ENCODE results near the gene TMEM245. TPM values are rescaled to one million over a fixed set of nuclear protein-coding genes. Genes with fewer than 3 reads are reported as not detected.

TMEM245 gene
- total and polyA plus RNA-seq, 2 donors (not counting 3 experiments of a cell fraction or from before 2014, with no cell fraction given), result 44.2 to 48.0 TPM

- no TSS peak for BruUV-seq (replicated peaks)
- Histone ChIP-seq H3K4me1 (ENCODE audit: control insufficient read depth, extremely low read depth, insufficient read depth, low read length) (peaks cover 54% of the 10 kb centered on the region), H3K79me2 (ENCODE audit: control insufficient read depth, insufficient read depth, low read length) (peaks cover 70% of the 10 kb centered on the region), H3K27ac (ENCODE audit: insufficient read depth, low read depth, low read length) (peak overlapping the region; percentile 75), H3K9ac (replicated peaks; ENCODE audit: extremely low read depth, insufficient read depth, low read length) (peak overlapping the region; percentile 46), H3K9me3 (replicated peaks; ENCODE audit: control insufficient read depth, insufficient read depth, low read length) (no peaks in the 10 kb centered on the region), H3K36me3 (ENCODE audit: control insufficient read depth in 2 of 2, extremely low read depth in 1 of 2, insufficient read depth in 2 of 2, low read length in 2 of 2) (no peaks in the 10 kb centered on the region), H3K4me3 (replicated peaks in 1 of 3; ENCODE audit: insufficient read depth in 1 of 3, low read depth in 1 of 3, low read length in 3 of 3) (no peak overlapping the region), H3K4me2 (ENCODE audit: insufficient read depth, low read length) (peak overlapping the region; percentile 85), H3K9me1 (replicated peaks; ENCODE audit: control insufficient read depth, extremely low read depth, insufficient read depth, low read length) (no peaks in the 10 kb centered on the region), H2AFZ (ENCODE audit: low read depth, low read length) (no peak overlapping the region), H4K20me1 (replicated peaks; ENCODE audit: control insufficient read depth, extremely low read depth, insufficient read depth, low read length) (no peaks in the 10 kb centered on the region), H3K27me3 (ENCODE audit: control insufficient read depth in 2 of 2, insufficient read depth in 2 of 2, low read length in 2 of 2) (no peaks in the 10 kb centered on the region)
- ChIA-PET POLR2A (no interaction called here), CTCF (interaction anchor here (1.0 to 1.9 kb wide), 3 partner anchors 14 to 20 kb away, joined by 3 to 6 read pairs (median 3); no protein-coding TSS in a partner anchor)
- no peak for FAIRE-seq
- TF ChIP-seq GATA2 (IDR thresholded peaks at IDR 0.05; ENCODE audit: insufficient read depth, insufficient read length, low read depth, low read length) (no peak), POLR2A (IDR thresholded peaks at IDR 0.05; ENCODE audit: low read depth, low read length) (no peak), JUN (IDR thresholded peaks at IDR 0.05; ENCODE audit: borderline replicate concordance, insufficient read depth, insufficient read length, low read depth) (no peak), MAX (IDR thresholded peaks at IDR 0.05; ENCODE audit: insufficient read depth, insufficient read length) (no peak), MYC (IDR thresholded peaks at IDR 0.05; ENCODE audit: low read depth, low read length) (no peak), EZH2 (IDR thresholded peaks at IDR 0.05; ENCODE audit: borderline replicate concordance, low read depth, low read length, severe bottlenecking) (no peak), FOS (IDR thresholded peaks at IDR 0.05; ENCODE audit: borderline replicate concordance, insufficient read depth, low read length) (no peak), POLR2AphosphoS5 (IDR thresholded peaks at IDR 0.05; ENCODE audit: insufficient read depth, low read depth, low read length) (no peak), CTCF (IDR thresholded peaks at IDR 0.05; ENCODE audit: extremely low read depth in 1 of 2, insufficient read depth in 1 of 2, low read depth in 1 of 2, low read length in 2 of 2) (no peak)
- intact Hi-C loops (cut with micrococcal nuclease), result loop anchor here (10.0 kb wide), 1 partner anchor 1816 kb away; the partner anchor contains the start of gene RAD23B
- dilution Hi-C loops (cut with MboI; ENCODE audit: extremely low pct_ligation_motif_present, low sequenced_read_pairs), result no loop called here
- no peak for DNase-seq (ENCODE audit: low read depth, low spot score)
Measured at GRCh38 chr9:109101202-109101595, 18.5 kb downstream of the TMEM245 start.
